ENCODE data around the gene HTR1B.

The HTR1B gene

DNA sequence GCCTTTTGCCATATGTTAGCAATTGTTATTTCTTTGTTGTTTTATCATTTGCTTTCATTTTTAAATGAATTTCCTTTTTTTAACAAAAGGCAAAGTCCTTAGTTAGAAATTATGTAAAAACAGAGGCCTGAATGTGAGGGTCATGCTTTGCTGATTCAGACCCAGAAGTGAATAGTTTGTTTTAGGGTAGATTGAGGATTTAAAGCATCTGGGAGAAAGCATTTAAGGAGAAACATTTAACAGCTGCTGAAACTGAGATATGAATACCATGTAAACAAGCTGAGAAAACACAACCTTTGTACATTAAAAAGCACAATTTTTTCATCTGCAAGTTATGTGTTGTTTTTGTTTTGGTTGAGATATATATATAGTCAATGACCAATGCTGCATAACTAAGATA, 8.0 kb downstream of the HTR1B start:
- FAIRE-seq, result no peak

DNA sequence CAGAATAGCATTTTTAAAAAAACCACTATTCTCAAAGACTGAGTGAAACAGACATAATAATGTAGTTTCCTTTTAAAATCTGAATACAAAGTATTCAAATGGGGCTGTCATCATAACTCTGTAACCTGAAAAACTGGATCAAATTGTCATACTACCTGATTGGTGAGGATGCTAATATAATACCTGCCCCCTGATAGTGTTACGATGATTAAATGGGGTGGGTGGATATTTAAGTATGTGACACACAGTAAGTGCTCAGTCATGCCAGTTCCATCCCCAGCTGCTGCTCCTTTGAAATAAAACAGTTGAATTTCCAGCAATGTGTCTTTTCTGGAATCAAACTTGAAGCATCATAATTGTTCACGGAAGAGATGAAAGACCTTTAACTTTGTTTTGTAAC, 8.9 kb downstream of the HTR1B start:
- FAIRE-seq, result no peak

DNA sequence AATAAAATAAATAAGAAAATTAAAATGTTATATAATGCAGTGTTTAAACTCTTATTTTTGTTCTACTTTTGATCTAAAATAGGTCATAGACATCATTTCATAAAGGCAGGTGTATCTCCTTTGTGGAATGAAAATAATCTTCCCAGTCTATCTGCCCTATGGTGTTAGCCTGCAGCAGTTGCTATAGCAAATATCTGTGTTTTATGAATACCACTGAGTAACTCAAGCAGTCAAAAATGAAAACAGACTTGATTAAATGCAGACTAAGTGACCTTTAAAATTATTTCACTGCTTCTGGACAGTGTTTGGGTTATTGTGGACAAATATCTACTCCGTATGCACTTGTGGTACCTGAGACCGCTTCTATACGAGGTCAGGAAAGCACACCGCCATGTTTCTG, 11.8 kb downstream of the HTR1B start:
- no peak for FAIRE-seq

DNA sequence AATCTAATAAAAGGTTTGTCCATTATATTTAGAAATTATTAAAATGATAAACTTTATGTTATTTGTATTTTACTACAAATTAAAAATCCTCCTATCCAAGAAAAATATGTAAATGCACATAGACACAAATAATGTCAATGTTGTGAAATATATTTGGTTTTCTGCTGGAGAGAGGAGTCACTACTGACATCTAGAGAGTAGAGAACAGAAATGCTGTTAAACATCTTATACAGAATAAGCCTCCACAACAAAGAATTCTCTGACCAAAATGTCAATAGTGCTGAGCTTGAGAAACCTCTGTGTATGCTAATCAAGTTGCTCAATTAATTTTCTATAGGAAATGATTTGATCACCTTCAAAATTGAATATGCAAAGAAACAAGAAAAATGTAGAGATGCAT, 12.4 kb downstream of the HTR1B start:
- peak; percentile 49 for FAIRE-seq

DNA sequence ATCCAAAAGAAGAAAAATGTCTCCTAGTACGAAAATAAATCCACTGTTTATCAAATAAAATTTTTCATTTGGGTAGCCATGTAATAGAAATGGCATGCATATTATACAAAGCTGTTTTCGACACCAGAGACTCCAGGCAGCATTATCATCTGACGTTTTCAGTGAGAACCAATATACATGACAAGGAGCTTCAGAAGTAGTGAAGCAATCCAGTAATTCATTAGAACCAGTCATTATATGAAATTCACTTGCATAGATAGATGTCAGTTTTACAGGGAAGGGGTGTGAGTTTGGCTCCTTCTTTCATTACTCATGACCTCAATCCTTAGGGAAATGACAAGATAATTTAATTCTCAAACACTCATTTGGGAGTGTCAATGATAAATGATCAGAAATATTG, 14.7 kb downstream of the HTR1B start:
- FAIRE-seq, result no peak

DNA sequence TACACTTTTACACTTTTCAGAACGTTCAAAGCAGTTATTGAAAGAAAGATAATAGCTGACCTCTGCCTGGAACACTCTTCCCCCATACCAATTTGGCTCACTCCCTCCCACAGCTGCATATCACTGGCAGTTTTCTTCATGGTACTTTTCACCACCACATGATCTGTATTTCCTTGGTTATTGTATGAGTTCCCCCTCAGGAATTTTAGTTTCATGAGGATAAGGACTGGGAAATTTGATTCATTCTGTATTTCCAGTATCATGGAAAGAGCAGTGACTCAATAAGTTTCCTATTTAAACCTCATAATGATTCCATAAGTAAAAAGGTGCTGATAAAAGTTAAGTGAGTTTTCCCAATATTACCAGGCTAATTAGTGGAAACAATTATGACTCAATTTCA, 16.0 kb downstream of the HTR1B start:
- FAIRE-seq, result no peak

DNA sequence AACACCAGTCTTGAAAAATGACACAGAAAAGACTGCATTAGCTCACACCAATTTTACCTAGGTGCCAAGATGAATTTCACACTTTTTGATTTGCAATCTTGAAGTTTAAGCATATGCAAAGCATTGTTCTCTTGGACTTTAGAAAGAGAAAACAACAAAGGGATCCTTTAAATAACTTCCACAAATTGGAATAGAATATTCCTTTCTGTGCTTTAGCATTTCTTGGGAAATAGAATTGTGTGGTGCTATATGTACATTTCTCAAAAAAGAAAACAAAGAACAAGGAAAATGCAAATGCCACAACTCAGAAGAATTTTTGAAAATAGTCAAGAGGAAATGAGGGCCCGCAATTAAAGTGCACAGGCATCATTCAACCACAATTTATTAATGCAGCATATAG, 17.0 kb downstream of the HTR1B start:
- FAIRE-seq, result no peak

DNA sequence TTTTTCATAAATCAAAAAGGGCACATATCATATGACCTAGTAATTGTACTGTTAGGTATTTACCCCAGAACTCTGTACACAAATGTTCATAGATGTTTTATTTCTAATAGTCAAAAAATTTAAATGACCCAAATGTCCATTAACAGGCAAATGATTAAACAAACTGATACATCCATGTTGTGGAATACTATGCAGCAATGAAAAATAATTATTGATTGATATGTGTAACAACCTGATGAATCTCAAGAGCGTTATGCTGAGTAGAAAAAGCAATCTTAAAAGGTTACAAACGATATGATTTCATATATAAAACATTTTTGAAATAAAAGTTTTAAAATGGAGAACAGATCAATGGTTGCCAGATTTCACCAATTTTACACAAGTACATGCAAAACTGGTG, 18.1 kb downstream of the HTR1B start:
- FAIRE-seq, result no peak

DNA sequence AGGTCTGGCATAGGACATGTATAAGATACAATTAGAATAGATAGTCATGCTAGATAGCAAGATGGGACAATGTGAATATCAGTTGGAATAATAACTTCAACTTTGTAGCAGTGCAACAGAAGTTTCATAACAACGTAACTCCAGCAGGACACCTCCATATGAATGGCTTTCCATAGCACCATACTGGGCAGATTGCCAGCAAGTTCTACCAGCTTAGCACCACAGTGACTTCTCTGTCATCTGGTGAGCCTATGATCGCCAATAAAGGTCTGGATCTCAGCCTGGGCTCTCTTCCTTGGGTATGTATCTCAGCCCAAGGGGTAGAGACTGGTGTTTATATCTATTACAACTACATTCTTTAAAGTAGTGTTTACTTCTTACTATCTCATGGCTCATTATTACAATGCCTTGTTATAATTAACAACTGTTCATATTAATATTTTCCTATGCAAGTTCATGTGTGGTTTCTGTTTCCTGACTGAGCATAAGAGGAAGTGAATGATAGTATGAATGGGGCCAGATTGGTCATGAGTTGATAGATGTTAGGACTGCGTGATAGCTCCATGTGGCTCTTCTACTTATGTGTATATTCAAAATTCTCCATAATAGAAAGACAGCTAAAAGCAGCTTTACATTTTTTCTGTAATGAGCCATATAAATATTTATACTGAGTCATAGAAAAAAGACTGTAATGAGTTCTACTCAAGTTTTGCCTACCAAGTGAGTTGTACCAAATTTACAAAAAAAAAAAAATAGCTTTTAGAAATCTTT, 22.9 kb downstream of the HTR1B start:
- no peak for FAIRE-seq

DNA sequence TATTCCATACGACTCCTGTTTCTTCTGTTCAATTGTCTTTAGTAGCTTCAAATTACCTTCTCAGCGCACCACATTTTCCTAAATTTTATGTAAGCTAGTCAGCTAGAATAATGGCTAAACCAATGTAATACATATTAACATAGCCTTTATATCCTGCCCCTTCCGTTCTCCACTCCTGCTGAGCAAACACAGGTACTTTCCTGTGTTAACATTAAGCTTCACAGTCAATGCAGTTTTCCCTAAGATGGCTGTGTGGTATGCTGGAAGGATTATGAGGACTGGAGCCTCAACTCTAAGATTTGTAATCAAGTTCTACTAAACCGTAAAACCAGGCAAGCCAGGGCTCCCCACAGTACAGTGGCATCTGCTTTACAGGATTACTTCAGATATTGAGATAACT, 29.4 kb downstream of the HTR1B start:
- FAIRE-seq, result no peak

DNA sequence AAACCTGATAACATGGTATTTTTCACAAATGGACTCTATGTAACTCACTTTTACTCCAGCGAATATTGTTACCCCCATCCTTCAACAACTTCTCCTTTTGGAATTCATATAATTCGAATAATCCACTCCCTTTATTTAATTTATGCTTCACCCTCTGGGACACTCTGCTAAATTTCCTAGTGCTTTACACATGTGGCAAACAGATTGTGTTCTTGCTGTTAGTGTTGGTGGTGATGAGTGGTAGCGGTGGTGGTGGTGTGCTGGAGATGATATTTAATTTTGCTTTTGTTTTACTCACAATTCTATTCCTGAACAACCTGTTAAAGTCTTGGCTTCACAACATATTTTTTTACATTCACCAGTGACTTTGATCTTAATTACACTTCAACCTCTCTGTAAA, 32.8 kb downstream of the HTR1B start:
- no peak for FAIRE-seq

DNA sequence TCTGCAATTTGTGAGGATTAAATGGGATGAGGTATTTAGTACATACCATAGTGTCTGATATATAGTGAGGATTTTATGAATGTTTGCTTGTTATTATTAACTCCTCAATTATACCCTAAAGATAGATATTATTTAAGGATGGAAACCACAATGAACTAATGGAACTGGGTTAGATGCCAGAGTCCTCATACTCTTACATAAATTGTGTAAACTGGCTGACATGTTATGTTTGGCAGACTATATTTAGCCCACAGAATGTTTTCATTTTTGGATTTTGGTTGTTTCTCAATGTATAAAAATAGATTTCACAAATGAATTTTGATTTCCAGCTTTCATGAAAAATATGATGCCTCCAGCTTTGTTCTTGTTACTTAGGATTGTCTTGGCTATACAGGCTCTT, 37.6 kb downstream of the HTR1B start:
- no peak for FAIRE-seq

DNA sequence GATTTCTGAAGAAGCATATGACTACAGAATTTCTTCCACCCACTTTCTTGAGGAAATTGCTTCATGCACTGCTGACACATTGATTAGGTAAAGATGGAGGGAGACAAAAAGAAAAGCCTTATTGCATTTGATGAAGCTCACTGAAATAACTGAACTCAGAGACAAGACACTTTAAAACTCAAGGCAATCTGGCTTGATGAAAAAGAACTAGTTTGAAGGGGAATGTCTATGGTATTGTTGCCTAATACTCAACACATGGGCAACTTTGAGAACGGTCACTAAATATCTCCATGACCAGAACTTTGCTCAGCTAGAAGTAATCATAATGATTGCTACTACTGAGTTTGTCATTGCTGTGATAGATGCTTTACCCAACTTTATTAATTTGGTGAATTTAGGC, 38.1 kb downstream of the HTR1B start:
- no peak for FAIRE-seq

DNA sequence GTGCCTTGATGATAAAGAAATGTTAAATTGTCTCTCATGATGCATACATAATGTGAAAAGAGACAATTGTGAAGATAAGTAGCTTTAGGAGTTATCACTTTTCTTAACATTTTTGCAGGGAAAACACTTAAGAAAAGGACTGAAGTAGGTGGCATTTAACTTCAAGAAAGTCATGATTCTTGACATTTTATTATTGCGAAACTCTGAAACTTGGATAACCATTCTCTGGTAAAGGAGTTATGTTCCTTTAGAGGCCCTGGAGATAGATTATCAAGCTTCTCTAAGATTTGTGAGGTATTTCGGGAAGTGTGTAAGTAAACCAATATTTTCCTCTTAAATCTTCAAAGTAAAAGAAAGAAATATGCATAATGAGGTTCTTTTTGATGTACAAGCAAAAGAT, 38.5 kb downstream of the HTR1B start:
- FAIRE-seq, result no peak

DNA sequence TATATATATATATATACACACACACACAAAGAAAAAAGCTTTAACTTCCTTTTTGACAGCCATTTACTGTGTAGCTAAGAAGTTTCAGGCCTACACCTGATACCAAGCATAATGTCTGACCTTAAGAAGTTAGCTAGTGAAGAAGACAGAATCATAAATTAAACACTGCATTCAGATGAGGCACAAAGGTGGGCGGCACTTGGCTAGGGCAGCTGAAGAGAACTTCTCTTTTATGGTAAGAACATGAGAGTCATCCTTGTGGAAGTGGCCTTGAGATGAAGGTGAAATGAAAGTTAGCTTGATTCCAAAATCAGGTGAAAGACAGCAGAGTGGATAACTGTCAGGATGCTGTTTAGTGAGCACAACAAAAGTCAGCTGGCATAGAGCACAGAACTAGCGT, 46.5 kb downstream of the HTR1B start:
- no peak for FAIRE-seq

DNA sequence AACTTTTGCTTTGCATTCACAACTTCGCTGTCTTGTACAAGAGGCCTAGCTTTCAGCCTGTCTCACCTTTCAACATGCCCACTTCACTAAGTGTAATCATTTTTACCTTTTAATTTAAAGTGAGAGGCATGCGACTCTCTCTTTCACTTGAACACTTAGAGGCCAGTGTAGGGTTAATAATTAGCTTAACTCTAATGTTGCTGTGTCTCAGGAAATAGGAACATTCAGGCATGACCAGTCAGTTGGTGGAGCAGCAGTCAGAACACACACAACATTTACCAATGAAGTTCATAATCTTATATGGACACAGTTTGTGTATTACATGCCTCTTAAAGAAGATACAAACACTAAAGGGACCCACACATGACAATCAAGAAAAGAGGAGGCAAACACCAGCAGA, 47.6 kb downstream of the HTR1B start:
- FAIRE-seq, result no peak
